KG1 (cell line): ENCODE results near the gene XYLT1.

Source experiments
- DNase-seq: peaks from one replicate; lab custom pipeline; 2025; lab: John Stamatoyannopoulos, UW

XYLT1 gene

DNA sequence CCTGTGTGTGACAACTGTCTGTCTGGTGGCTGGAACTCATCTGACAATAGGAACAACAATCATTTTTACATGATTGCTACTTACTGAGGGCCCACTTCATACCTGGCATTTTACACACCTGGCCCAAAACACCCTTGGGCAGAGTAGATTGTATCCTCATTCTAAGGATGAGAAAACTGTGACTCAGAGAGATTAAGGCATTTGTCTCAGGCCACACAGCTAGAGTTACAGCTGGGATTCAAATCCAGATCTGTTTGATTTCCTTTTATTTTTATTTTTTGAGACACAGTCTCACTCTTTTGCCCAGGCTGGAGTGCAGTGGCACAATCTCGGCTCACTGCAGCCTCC lies 242.1 kb downstream of the XYLT1 start:
- DNase-seq, result no peak

DNA sequence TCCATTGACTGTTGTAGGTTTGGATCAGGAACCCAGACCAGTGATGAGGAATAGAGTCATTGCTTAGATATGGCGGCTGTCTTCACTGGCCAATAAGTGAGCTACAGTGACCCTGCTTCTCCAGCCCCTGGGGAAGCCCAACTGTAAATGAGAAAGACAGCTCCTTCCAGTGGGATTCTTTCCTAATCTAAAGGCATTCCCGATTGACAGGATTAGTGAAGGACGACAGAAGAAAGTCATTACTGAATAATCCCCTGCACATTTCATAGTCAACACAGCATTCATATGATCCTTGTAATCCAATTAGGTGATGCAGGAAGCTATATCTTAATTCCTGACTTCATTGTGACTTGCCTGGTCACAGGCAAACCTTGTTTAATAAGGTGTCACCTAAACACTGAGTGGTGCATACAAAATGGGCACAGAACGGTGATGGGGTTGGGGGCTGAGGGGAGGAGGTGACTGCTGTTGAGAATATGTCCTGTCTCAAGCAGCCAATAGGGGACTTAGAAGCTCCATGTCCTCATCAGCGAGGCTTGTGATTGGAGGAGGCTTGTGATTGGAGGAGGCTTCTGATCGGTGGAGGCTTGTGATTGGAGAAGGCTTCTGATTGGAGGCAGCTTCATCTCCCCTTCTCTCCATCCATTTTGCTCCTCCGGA lies 242.6 kb downstream of the XYLT1 start:
- DNase-seq, result no peak

DNA sequence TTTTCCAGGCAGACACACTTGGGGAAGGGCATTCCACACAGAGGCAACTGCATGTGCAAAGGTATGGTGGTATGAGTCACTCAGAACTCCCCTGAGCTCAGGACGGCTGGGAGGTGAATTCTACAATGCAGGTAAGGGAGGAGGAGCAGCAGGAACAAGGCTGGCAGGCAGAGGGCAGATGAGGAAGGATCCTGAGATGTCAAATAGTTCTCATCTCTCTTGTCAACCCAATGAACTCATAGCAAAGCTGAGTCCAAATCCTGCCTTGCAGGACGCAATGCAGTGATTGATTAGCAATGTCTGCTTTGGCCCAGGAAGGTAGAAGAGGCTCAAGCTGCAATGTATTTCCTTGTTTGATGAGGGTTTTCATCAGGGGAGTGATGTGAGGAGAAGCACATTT lies 243.5 kb downstream of the XYLT1 start:
- no peak for DNase-seq

DNA sequence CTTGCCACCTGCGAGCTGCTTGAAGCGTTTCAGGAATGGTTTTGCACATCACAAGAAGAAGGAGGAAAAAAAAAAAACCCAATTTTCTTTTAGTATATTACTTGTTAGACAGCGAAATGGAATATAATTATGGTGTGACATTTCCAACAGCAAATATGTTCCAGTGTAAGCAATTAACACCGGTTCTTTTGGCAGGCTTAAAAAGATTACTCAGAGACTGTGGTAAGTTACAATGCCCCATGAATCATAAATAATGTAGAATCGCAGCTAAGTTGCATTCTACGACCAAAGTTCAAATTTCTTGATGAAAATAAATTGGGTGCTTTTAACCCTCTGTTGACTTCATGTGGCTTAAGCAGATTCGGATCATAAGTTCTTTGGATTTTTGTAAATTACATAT lies 245.2 kb downstream of the XYLT1 start:
- no peak for DNase-seq

DNA sequence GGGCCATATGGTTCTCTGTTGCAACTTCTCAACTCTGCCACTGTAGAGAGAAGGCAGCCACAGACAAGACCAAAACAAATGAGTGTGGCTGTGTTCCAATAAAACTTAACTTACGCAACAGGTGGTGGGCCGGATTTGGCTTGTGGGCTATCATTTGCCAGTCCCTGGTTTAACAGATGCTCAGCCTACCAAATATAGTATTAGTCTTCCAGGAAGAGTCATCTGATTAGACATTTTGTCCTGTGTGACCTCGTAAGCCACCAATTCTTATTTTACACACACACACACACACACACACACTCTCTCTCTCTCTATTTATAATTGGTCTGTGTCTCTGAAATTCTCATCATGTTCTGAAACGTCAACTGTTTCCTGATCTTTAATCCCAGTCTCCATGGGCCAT lies 245.9 kb downstream of the XYLT1 start:
- peak; percentile 42 for DNase-seq

DNA sequence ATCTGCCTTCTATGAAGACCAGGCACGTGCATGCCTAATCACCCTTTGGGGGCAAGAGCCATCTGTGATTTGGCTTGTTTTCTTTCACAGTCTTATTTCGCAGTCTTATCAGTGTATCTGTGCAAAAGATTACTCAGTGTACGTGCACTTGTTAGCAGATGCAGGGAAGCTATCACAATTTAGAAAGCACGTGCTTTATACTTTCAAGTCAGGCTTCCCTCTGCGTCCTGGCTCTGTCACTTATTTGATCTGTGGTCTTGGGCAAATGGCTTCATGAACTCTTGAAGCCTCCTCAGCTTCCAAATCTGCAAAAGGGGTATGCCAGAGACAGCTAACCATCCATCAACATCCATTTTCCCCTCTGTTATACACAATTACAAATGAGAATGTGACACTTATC lies 246.4 kb downstream of the XYLT1 start:
- DNase-seq, result no peak

DNA sequence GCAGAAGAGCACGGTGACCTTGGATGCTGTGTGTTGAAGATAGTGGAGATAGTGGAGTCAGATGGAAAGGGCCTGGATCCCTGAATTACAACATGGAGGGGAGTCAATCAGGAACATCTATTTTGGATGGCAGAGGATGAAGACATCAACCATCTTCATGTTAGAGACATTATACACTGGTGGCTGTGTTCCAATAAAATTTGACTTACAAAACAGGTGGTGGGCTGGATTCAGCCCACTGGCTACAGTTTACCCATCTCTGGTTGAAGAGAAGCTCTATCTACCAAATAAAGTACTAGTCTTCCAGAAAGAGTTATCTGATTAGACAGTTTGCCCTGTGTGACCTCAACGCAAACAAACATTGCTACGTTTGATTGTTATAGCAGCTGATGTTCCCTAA lies 247.2 kb downstream of the XYLT1 start:
- no peak for DNase-seq

DNA sequence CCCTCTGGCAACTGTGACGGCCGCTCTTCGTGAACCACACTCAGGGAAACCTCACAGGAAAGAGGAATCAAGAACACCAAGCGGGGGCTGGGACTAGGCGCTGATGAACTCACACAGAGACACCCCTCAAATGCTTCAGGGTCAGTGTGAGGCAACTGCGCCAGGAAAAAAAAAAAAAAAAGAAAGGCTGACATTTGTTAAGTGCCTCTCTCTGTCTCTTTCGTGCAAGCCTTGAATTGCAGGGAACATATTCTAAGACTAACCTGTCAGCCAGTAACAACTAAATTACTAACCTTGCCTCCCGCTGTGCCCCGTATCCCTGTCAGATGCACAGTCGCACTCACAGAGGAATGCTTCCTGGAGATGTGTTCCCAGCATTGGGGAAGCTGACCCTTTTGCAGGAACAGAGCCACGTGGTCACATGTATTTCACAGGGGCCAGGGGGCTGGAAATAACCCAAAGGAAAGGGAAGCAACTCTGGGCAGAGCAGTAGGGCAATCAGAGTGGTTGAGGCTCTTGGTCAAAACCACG lies 247.8 kb downstream of the XYLT1 start:
- peak; percentile 13 for DNase-seq

DNA sequence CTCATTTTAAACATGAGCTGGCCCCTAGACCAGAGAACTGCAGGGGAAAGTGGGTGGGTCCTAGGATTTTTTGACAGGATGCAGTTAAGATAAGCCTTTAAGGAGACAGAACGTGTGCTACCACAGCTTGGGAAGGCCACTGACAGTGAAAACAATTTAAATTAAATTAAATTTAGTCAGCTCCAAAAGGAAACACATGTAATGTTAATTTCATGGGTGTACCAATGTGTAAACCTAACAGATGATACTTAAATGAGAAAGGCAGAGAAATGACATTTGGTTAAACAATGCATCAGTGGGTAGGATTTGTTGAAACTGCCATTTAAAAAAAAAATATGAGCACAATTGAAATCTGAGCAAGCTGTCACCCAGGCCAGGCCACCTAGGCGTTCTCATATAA lies 250.8 kb downstream of the XYLT1 start:
- DNase-seq, result no peak

DNA sequence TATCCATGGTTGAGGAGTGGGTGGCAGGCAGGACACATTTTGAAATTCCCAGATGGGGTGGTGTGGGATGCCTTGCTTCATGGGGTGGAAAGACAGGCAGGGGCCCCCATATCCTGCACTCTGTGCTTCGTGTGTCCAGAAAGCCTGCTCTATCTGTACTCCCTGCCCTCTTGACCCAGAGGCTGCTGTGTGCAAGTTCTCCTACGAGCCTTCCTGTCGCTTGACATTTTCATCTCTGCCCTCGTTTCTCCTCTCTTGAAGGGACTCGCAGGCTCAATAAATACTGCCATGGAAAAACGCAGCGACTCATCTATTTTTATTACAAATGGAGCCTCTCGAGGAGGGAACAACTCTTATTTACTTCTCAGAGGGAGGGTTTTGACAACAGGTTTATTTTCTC lies 254.8 kb downstream of the XYLT1 start:
- no peak for DNase-seq

DNA sequence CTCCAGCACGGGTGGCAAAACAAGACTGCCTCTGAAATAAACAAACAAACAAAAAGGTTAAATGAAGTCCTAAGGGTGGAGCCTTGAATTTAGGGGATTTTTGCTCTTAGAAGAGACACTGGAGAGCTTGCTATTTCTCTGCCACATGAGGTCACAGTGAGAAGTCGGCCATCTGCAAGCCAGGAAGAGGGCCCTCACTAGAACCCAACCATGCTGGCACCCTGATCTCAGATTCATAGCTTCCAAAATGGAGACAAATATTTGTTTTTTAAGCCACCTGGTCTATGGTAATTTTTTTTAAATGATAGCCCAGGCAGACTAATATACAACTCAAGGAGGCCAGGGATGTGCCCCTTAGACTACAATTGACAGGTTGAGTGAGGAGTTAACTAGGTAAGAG lies 255.5 kb downstream of the XYLT1 start:
- DNase-seq, result no peak

DNA sequence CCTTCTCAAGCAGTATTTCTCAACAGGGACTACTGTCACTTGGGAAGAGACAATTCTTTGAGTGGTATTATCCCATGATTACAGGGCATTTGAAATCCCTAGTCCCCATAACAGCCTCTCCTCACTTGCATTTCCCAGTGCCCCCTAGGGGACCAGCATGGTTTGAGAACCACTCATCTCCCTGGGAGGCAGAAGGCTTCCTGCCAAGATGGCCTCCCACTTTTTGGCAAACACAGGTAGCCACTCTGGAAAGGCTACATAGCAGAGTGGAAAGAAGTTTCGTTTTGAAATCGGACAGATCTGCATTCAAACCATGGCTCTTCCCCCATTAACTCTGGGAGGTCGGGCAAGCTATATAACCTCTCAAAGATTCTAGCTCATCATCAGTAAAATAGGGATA lies 256.8 kb downstream of the XYLT1 start:
- no peak for DNase-seq

DNA sequence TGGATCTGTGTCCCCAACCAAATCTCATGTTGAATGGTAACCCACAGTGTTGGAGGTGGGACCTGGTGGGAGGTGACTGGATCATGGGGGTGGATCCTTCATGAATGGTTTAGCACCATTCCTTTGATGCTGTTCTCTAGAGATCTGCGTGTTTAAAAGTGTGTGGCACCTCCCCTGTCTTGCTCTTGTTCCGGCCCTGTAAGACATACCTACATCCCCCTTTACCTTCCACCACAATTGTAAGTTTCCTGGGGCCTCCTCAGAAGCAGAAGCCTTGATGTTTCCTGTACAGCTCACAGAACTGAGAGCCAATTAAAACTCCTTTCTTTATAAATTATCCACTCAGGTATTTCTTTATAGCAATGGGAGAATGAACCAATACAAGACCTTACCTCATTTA lies 257.7 kb downstream of the XYLT1 start:
- DNase-seq, result no peak

DNA sequence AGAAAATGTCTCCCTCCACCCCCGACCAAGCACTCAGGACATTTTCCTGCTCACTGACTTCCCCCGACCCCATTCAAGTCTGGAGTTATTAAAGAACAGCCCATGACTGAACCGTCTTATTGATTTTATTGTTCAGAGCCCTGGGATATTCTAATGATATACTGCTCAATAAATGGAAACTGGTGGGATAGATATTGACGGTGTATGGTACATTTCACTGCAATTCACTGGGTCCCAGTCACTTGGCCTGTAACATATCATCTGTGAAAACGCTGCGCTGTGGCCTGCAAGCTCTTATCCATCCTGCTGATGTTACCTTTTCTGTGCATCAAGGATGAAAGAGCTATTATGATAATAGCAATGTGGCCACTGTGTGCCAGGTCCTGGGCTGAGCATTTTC lies 258.2 kb downstream of the XYLT1 start:
- DNase-seq, result no peak

DNA sequence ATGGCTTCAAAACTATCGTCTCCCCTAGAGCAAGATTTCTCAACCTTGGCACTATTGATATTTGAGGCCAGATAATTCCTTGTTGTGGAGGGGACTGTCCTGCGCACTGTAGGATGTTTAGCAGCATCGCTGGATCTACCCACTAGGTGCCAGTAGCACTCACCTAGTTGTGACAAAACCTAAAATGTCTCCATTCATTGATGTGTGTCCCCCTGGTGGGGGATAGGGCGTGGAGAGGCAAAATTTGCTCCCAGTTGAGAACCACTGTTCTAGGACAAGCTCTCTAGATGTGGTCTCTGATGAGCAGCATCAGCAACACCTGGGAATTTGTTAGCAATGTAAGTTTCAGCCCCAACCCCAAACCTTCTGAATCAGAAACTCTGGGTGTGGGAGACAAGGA lies 259.0 kb downstream of the XYLT1 start:
- no peak for DNase-seq

DNA sequence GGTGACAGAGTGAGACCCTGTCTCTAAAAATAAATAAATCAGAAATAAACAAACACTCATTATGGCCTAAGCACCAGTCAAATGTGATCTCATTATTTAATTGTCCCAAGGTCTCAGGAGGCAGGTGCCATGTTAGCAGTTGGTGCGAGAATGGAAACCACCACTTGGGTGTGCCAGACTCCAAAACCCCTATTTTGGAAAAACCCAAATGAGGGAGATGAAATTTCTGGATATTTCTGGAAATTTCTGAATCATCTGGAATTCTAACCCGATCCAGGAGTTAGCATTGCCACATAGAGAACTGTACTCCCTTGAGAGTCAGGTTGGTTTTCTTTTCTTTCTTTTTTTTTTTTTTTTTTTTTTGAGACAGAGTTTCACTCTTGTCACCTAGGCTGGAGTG lies 264.0 kb downstream of the XYLT1 start:
- DNase-seq, result no peak

DNA sequence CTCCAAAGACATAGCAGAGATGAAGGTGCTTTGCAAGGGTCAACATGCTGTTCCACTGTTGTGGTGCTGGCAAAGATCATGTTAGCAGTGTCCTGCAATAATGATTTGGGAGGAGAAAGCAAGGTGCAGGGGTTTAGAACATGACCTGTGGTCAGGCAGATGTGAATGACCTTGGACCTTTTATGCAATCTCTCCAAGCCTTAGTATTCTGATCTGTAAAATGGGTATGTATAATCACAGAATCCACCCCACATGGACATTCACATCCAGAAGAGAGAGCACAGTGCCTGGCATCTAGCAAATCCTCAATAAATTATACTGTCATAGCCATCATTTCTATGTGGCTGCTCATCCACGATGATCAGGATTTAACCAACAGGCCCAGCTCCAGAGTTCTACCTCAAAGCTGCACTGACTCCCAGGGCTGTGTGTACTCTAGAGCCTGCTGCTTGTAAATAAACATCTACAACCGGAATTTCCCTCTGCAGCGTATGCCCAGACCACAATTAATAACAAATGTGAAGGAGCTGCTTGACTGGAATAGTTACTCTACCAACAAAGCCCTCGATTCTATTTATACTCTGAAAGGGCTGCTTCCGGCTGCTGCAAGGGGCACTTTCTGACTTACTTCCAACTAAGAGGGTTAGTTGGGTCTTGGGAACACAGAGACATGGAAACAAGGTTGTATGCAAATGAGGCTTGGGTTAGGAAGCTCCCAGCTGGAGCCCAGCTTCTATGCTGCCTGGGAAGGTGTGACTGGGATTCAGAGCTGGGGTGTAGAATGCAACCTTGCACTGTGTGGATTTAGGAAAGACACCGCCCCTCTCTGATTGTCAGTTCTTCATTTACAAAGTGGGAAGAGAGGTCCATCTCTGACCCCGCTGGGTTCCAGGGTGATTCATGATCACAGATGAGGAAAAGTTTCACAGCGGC lies 265.2 kb downstream of the XYLT1 start:
- no peak for DNase-seq

DNA sequence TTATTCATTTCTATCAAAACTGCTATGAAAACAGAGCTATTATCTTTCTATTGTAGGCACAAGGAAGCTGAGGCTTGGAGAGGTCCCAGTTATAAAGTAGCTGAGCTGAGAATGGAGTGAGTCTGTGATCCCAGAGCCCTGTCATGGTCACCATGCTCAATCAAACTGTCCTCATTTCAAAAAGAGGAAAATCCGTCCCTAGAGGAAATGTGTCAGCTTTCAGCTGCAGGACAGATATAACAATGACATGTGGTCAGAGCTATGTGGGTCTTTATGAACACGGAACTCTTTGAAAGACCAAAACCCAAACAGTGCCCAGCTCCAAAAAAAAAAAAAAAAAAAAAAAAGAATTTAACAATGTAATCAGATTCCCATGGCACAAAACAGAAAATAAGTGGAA lies 266.1 kb downstream of the XYLT1 start:
- no peak for DNase-seq

DNA sequence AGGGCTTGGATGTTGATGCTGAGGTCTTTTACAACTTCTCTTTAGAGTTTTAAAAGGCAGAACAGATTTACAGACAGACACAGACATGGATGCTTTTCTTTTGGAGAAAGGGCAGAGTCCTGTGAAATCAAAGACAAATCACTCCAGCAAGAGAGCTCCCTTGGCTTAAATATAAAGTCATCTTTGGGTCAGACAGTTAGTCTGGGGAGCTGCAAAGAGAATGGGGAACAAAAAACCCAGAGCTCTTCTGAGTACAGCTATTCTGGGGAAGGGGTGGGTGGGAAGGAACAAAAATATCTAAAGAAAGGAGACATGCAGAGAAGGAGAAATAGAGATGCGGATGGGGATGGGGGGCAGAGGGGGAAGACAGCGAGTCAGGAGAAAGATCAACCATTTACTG lies 266.6 kb downstream of the XYLT1 start:
- no peak for DNase-seq

DNA sequence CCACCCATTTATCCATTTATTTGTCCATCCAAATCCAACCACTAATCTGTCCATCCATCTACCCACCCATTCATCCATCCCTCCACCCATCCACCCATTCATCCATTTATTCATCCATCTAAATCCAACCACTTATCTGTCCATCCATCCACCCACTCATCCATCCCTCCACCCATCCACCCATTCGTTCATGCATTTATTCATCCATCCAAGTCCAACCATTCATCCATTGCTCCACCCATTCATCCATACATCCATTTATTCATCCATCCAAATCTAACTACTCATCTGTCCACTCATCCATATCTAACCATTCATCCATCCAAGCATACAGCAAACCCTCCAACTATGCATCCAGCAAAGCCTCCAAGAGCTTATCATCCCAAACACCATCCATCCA lies 267.3 kb downstream of the XYLT1 start:
- no peak for DNase-seq

DNA sequence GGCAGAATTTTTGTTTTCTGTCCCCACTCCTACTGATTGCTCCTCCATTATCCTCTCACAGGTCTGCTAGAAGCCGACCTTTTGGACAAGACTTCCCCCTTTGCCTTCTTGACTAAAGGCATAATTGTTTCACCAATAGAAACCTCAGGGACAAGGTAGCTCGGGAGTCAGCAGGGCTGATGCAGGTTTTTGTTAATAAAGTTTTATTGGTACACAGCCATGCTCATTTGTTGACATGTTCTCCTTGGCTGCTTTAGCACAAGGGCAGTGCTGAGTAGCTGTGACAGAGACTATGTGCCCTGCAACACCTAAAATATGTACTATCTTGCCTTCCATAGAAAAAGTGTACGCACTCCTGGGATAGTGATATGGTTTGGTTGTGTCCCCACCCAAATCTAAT lies 271.6 kb downstream of the XYLT1 start:
- DNase-seq, result no peak

DNA sequence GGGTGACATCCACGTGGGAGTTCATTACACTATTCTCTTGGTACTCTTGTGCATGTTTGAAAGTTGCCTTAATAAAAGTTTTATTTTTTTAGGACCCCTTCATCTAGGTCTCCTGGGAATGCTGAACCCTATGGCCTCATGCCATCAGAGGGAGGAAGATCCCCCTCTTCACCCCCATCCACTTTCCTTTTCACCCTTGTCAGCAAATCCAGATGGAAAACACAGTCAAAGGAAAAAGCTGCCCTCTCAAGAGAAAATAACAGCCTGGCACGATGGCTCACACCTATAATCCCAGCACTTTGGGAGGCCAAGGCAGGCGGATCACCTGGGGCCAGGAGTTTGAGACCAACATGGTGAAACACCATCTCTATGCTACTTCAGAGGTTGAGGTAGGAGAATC lies 274.2 kb downstream of the XYLT1 start:
- no peak for DNase-seq

DNA sequence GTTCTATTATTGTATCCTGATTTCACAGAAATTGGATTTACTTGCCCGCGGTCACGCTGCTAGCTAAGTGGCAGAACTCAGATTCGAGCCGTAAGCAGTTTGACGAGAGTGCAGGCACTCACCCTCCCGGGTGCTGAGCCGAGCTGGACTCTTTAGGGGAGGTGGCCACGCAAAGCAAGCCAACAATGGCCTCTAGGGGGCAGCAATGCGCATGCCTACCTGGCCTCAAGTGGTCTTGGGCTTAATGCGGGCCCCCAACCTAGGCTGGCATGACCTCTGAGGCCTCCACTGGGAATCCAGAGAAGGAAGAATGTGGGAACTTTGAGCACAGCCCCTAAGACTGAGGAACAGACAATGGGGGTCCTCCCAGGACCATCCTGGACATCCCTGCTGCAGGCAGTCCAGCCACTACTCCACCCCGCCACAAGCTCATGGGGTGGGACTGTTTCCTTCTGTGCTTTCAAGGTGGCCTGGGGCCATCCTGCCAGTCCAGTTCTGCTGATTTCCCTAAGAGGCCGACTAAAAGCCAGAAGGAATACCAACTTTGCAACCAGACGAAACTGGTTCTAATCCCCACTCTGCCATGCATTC lies 276.5 kb downstream of the XYLT1 start:
- DNase-seq, result no peak
